ENCODE measurements around the gene HS3ST3B1.

GRCh38 chr17:14318109-14318917 lies 17.4 kb downstream of the HS3ST3B1 start:
- TF ChIP-seq POLR2AphosphoS5 (IDR thresholded peaks at IDR 0.05; ENCODE audit: low read depth): no peak
- TF ChIP-seq REST (IDR thresholded peaks at IDR 0.05; ENCODE audit: unreplicated experiment): no peak
- TF ChIP-seq CTCF (conservative IDR thresholded peaks at IDR 0.05; ENCODE audit: low read depth in 2 of 2): no peak
- TF ChIP-seq CREB1 (CRISPR knock-in tag; IDR thresholded peaks at IDR 0.05; ENCODE audit: low read depth): no peak
